Nephron (organoid): ENCODE data around the gene SHISAL1.
"Not testable (repeated sequence)": the region's sequence is repeated elsewhere in the genome, so short reads cannot be mapped to it uniquely, and the experiment has no call there.

Experiments
- H3K27ac Mint-ChIP-seq, 3 experiments: 2 replicates each; pipeline ENCODE4 v1.8.0; 2020; ENCODE audit warnings: mixed read lengths in 3 of 3, mild to moderate bottlenecking in 2 of 3, moderate library complexity in 1 of 3
- H3K27me3 Mint-ChIP-seq: 2 replicates; pipeline ENCODE4 v1.8.0; 2021; ENCODE audit warnings: low read depth, mild to moderate bottlenecking, moderate library complexity, mixed read lengths
- H3K36me3 Mint-ChIP-seq: 2 replicates; pipeline ENCODE4 v1.8.0; 2020; ENCODE audit warnings: low read depth, mixed read lengths
- H3K4me1 Mint-ChIP-seq: 2 replicates; pipeline ENCODE4 v1.8.0; 2020; ENCODE audit warnings: mixed read lengths
- H3K4me3 Mint-ChIP-seq, 3 experiments: 2 replicates each; pipeline ENCODE4 v1.8.0; 2020; ENCODE audit warnings: mild to moderate bottlenecking in 3 of 3, mixed read lengths in 3 of 3, moderate library complexity in 2 of 3
- H3K9me3 Mint-ChIP-seq: 2 replicates; pipeline ENCODE4 v1.8.0; 2020; ENCODE audit warnings: mixed read lengths
- TF ChIP-seq, protein P1 (sequence below), 3 experiments: fragments of 200-600 bp; sonication (generic); IDR thresholded peaks; one replicate each; pipeline ENCODE4 v1.5.0; 2021; ENCODE audit warnings: antibody characterized with exemption in 3 of 3; ENCODE audit not compliant: unreplicated experiment in 3 of 3

The SHISAL1 gene

DNA sequence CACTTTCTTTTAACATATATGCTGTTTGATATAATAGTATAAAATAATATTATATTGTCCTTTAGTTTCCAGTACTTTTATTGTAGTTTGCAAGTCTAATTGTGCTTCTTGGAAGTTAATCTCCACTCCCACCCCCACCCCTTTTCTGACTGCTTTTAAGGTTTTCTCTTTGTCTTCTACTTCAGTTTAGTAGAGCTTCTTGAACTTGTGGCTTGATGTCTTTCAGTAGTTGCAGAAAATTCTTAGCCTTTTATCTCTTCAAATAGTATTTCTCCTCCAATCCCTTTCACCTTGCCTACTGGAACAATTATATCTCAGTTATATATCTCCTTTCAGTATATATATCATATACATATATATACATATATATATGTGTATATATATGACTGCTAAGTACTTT is 75.5 kb downstream of the SHISAL1 start:
- H3K27ac Mint-ChIP-seq, result no peak overlapping the region

DNA sequence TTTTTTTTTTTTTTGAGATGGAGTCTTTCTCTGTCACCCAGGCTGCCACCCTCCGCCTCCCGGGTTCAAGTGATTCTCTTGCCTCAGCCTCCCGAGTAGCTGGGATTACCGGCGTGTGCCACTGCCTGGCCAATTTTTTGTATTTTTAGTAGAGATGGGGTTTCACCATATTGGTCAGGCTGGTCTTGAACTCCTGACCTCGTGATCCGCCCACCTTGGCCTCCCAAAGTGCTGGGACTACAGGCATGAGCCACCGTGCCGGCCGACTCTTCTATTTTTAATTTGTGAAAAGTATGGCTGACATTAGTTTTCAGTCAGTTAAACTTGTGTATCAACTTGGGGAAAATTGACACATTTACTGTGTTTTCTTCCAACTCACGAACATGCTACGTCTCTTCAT is 78.4 kb downstream of the SHISAL1 start:
- peaks cover 19% of the 10 kb centered on the region for H3K9me3 Mint-ChIP-seq
- H3K27me3 Mint-ChIP-seq, H3K4me1 Mint-ChIP-seq, H3K36me3 Mint-ChIP-seq, H3K27ac Mint-ChIP-seq, H3K4me3 Mint-ChIP-seq: not testable (repeated sequence)

More for the DNA sequence above, 75.5 kb downstream of the SHISAL1 start:
- TF ChIP-seq, protein P1, sequence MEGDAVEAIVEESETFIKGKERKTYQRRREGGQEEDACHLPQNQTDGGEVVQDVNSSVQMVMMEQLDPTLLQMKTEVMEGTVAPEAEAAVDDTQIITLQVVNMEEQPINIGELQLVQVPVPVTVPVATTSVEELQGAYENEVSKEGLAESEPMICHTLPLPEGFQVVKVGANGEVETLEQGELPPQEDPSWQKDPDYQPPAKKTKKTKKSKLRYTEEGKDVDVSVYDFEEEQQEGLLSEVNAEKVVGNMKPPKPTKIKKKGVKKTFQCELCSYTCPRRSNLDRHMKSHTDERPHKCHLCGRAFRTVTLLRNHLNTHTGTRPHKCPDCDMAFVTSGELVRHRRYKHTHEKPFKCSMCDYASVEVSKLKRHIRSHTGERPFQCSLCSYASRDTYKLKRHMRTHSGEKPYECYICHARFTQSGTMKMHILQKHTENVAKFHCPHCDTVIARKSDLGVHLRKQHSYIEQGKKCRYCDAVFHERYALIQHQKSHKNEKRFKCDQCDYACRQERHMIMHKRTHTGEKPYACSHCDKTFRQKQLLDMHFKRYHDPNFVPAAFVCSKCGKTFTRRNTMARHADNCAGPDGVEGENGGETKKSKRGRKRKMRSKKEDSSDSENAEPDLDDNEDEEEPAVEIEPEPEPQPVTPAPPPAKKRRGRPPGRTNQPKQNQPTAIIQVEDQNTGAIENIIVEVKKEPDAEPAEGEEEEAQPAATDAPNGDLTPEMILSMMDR (IDR thresholded peaks at IDR 0.05; ENCODE audit: unreplicated experiment in 3 of 3), result no peak
- H3K36me3 Mint-ChIP-seq, result no peaks in the 10 kb centered on the region
- no peak overlapping the region for H3K4me3 Mint-ChIP-seq
- H3K9me3 Mint-ChIP-seq, result peaks cover 18% of the 10 kb centered on the region
- H3K4me1 Mint-ChIP-seq, result no peaks in the 10 kb centered on the region
- peaks cover 15% of the 10 kb centered on the region for H3K27me3 Mint-ChIP-seq

DNA sequence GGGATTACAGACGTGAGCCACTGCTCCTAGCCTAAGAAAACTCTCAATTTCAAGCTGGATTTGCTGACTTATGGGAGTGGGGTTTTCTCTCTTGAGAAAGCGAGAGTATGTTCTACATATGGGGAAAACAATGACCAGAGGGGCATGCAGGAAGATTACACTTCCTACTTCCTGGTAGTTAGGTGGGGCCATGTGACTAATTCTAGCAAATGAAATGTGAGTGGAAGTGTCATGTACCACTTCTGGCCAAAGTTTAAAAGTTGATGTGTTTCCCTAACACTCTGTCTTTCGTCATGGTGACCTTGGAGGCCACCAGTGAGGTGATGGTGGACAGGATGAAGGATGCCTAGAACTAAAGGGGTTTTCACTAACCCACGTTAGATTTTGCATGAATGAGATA is 81.5 kb downstream of the SHISAL1 start:
- Mint-ChIP-seq H3K9me3 (peaks cover 15% of the 10 kb centered on the region), H3K36me3 (no peaks in the 10 kb centered on the region), H3K4me3 (no peak overlapping the region), H3K4me1 (no peaks in the 10 kb centered on the region), H3K27ac (no peak overlapping the region), H3K27me3 (peaks cover 6% of the 10 kb centered on the region)
- TF ChIP-seq, protein P1 (IDR thresholded peaks at IDR 0.05; ENCODE audit: unreplicated experiment in 3 of 3), result no peak

DNA sequence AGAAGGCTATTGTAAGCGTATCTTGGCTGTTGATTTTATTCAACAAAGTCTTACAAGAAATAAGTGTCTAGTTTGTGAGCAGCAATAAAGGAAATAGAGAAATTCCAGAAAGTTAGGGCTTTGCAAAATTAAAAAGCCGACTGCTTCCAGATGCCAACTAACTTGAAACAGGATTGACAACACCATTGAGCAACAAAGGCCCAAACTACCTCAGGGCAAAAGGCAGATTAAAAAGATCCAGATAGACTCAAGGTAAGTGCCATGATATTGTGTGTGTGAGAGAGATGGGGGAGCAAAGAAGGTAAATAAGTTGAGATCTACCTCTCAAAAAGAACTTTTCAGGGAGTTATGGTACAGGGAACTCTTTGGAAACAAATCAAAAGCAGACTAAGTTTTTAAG is 82.9 kb downstream of the SHISAL1 start:
- Mint-ChIP-seq H3K4me1 (no peaks in the 10 kb centered on the region), H3K9me3 (peaks cover 15% of the 10 kb centered on the region), H3K27ac (no peak overlapping the region), H3K27me3 (peaks cover 19% of the 10 kb centered on the region), H3K36me3 (no peaks in the 10 kb centered on the region), H3K4me3 (no peak overlapping the region)
- TF ChIP-seq, protein P1 (IDR thresholded peaks at IDR 0.05; ENCODE audit: unreplicated experiment in 3 of 3), result no peak

DNA sequence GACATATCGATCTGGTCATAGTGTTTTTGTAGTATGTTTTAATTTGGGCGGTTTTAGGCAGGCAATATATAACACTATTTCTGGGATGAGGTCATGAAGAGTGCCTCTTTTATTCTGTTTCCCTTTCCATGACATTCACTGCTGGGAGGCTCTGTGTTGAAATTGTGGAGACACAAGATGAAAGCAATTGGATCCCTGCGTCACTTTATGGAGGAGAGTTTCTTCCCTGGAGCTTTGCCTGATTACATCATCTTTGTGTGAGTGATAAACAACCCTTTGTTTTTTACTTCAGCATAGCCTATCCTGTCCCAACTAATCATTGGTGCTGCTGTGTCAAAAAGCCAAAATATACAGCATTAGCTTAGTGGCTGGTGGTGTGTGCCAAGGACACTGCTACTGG is 83.4 kb downstream of the SHISAL1 start:
- no peaks in the 10 kb centered on the region for H3K36me3 Mint-ChIP-seq
- H3K27me3 Mint-ChIP-seq, result peaks cover 19% of the 10 kb centered on the region
- no peaks in the 10 kb centered on the region for H3K4me1 Mint-ChIP-seq
- H3K9me3 Mint-ChIP-seq, result peaks cover 15% of the 10 kb centered on the region
- no peak overlapping the region for H3K4me3 Mint-ChIP-seq
- TF ChIP-seq, protein P1 (IDR thresholded peaks at IDR 0.05; ENCODE audit: unreplicated experiment in 3 of 3), result no peak
- H3K27ac Mint-ChIP-seq, result no peak overlapping the region

DNA sequence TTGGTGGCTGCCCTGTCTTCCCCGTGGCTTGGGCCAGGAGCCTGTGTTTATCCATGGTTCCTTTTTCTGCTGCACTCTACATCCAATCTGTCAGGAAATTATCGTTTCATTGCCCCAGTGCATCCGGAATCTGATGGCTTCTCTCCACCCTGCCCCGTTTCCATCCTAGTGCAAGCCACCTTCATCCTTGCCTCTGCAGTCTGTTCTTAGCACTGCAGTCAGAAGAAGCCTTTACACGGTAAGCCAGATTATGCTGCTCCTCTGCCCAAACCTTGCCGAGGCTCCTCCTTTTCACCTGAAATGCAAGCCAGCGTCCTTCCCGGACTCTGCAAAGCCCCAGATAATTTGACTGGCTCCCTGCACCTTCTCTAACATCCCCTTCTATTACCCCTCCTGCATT is 86.9 kb downstream of the SHISAL1 start:
- peaks cover 14% of the 10 kb centered on the region for H3K27me3 Mint-ChIP-seq
- H3K9me3 Mint-ChIP-seq, result peaks cover 15% of the 10 kb centered on the region
- no peaks in the 10 kb centered on the region for H3K36me3 Mint-ChIP-seq
- no peaks in the 10 kb centered on the region for H3K4me1 Mint-ChIP-seq
- TF ChIP-seq, protein P1 (IDR thresholded peaks at IDR 0.05; ENCODE audit: unreplicated experiment in 3 of 3), result no peak
- no peak overlapping the region for H3K4me3 Mint-ChIP-seq
- no peak overlapping the region for H3K27ac Mint-ChIP-seq
